Measurements from ENCODE around the gene SYTL5. TPM values are rescaled to one million over a fixed set of nuclear protein-coding genes. Genes with fewer than 3 reads are reported as not detected.

Gene SYTL5
- total and polyA plus RNA-seq, 9 donors = 0.10 to 2.8 (median 0.18) TPM; not detected in 2

DNA sequence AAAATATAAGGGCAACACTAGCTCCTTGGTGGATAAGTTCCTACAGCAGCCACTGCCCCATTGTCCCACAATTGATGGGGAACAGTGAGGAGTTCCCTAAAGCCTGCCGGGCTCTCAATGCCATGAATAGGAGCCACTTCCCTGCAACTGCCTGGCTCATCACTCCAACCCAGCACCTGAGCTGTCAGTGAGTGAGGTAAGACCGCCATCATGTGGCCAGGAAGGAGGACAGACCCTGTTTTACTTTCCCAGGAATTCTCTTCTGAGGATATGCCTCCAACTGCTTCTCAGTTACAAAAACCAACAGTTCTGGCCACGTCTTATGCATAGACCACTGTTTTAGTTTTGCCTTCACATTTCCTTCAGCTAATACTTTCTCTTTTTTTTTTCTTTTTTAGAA lies 168.8 kb downstream of the SYTL5 start:
- Histone ChIP-seq H3K27me3 (no peaks in the 10 kb centered on the region), H3K27ac (no peak overlapping the region), H3K4me1 (ENCODE audit: insufficient read depth) (no peaks in the 10 kb centered on the region), H3K36me3 (no peaks in the 10 kb centered on the region), H3K9me3 (no peaks in the 10 kb centered on the region), H3K4me3 (no peak overlapping the region)
- TF ChIP-seq EP300 (IDR thresholded peaks at IDR 0.05) = no peak
- TF ChIP-seq, protein P1, sequence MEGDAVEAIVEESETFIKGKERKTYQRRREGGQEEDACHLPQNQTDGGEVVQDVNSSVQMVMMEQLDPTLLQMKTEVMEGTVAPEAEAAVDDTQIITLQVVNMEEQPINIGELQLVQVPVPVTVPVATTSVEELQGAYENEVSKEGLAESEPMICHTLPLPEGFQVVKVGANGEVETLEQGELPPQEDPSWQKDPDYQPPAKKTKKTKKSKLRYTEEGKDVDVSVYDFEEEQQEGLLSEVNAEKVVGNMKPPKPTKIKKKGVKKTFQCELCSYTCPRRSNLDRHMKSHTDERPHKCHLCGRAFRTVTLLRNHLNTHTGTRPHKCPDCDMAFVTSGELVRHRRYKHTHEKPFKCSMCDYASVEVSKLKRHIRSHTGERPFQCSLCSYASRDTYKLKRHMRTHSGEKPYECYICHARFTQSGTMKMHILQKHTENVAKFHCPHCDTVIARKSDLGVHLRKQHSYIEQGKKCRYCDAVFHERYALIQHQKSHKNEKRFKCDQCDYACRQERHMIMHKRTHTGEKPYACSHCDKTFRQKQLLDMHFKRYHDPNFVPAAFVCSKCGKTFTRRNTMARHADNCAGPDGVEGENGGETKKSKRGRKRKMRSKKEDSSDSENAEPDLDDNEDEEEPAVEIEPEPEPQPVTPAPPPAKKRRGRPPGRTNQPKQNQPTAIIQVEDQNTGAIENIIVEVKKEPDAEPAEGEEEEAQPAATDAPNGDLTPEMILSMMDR (IDR thresholded peaks at IDR 0.05) = peak in 1 of 3 donors; percentile 23
- intact Hi-C loops (cut with DNase I) = loop anchor here in 1 of 4 donors (10.0 kb wide), 1 partner anchor 250 kb away; no protein-coding TSS in a partner anchor
- DNase-seq = peak in 3 of 5 donors; percentile 15 to 42 (median 24)
- WGBS, 3 donors = 25 to 26% (median 26%) methylated on average over 3 of the region's 3 CpGs

DNA sequence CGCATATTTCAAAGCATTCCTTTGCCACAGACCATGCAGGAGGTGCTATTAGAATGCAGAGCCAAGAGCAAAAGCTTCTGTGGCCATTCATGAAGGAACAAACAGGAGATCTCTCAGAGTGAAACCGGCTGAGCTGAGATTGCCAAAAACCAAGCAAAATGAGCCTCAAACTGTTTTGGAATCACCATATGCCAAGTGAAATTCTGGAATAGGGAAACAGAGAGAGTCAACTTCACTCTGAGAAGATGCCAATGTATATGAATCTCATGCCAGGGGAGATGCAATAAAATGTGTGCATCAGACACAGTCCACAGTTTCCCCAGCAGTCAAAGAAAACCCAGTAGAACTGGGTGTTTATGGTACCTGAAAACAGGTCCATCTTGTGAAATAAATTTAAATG lies 172.0 kb downstream of the SYTL5 start:
- Histone ChIP-seq H3K27me3 (no peaks in the 10 kb centered on the region), H3K36me3 (no peaks in the 10 kb centered on the region), H3K27ac (no peak overlapping the region), H3K9me3 (no peaks in the 10 kb centered on the region), H3K4me3 (no peak overlapping the region), H3K4me1 (ENCODE audit: insufficient read depth) (no peaks in the 10 kb centered on the region)
- TF ChIP-seq, protein P1 (IDR thresholded peaks at IDR 0.05) = no peak
- no peak for TF ChIP-seq POLR2A (IDR thresholded peaks at IDR 0.05)
- no peak for TF ChIP-seq EP300 (IDR thresholded peaks at IDR 0.05)
- WGBS, 3 donors = 48 to 57% (median 48%) methylated on average over 2 of the region's 2 CpGs
- no peak for DNase-seq
- intact Hi-C loops (cut with DNase I) = loop anchor here in 1 of 4 donors (10.0 kb wide), 1 partner anchor 254 kb away; no protein-coding TSS in a partner anchor

Small RNAs within 50 kb of the gene (microRNA-seq; reads per million reads assigned to microRNA genes)
- gene MIR548AJ2 = 0 reads per million in 3 donors

Small RNAs within 50 kb of the gene (small RNA-seq; reads per million reads assigned to genes)
- gene MIR548AJ2 = not detected

Other genes with a start within 250 kb of the SYTL5 start
- gene CYBB, start 226.5 kb upstream of the SYTL5 start, total RNA-seq = 10 to 100 TPM in 6 of 7 donors, 1 to 10 TPM in 1; 7.6 to 35.6 (median 12.9) TPM
- gene CYBB, start 226.5 kb upstream of the SYTL5 start, polyA plus RNA-seq = 10 to 100 TPM in 1 of 2 donors, 1 to 10 TPM in 1; 3.5 to 37.2 TPM
- gene DYNLT3, start 159.0 kb upstream of the SYTL5 start, total RNA-seq = 10 to 100 TPM; 20.3 to 32.2 (median 28.0) TPM
- gene DYNLT3, start 159.0 kb upstream of the SYTL5 start, polyA plus RNA-seq = 10 to 100 TPM; 20.0 to 33.3 TPM
- gene SRPX, start 214.3 kb downstream of the SYTL5 start, total RNA-seq = 10 to 100 TPM in 4 of 7 donors, 1 to 10 TPM in 3; 2.1 to 56.6 (median 14.9) TPM
- 100 to 1,000 TPM in 1 of 2 donors, 10 to 100 TPM in 1; 18.1 to 108 TPM for gene SRPX, start 214.3 kb downstream of the SYTL5 start, polyA plus RNA-seq

Measured in ovary (tissue), 9 donors.